CD1c-positive myeloid dendritic cell (primary cell): Measurements from ENCODE around the gene MARCHF3.
"Not testable (repeated sequence)": the region's sequence is repeated elsewhere in the genome, so short reads cannot be mapped to it uniquely, and the experiment has no call there.

Source experiments
- DNase-seq: peaks from one replicate; pipeline ENCODE4 v3.0.0-alpha.2; 2016; ENCODE audit errors: extremely low spot score

The MARCHF3 gene, protein sequence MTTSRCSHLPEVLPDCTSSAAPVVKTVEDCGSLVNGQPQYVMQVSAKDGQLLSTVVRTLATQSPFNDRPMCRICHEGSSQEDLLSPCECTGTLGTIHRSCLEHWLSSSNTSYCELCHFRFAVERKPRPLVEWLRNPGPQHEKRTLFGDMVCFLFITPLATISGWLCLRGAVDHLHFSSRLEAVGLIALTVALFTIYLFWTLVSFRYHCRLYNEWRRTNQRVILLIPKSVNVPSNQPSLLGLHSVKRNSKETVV

GRCh38 chr5:127030259-127031146, at the start of gene MARCHF3:
MARCHF3 (minus strand) TSS chr5:127030558; CDS start chr5:126918171, 112,387 bp downstream.
- peak; percentile 98 for DNase-seq

DNA sequence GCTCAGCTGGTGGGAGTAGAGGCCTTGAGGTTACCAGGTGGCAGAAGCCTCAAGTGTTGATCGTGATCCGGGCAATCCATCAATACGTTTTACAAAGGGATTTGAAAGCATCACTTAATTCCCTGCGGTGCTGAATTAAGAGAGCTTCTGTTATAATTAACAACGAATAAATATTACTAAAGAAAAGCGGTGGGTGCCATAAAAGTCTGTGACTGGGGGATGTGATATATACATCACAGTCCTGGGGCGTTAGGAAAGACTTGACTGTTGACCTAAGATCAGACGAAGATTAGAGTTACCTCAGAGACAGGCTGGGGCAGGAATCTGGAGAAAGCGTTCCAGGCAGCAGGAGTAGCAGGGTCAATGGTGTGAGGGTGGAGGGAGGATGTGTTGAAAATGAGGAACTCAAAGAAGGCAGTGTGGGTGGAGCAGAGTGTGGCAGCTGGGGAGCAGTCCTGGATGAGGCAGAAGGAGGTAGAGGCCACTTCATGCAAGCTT, 49.7 kb upstream of the MARCHF3 start:
- peak; percentile 63 for DNase-seq

GRCh38 chr5:127077366-127077765, 47.0 kb upstream of the MARCHF3 start:
- no peak for DNase-seq

DNA sequence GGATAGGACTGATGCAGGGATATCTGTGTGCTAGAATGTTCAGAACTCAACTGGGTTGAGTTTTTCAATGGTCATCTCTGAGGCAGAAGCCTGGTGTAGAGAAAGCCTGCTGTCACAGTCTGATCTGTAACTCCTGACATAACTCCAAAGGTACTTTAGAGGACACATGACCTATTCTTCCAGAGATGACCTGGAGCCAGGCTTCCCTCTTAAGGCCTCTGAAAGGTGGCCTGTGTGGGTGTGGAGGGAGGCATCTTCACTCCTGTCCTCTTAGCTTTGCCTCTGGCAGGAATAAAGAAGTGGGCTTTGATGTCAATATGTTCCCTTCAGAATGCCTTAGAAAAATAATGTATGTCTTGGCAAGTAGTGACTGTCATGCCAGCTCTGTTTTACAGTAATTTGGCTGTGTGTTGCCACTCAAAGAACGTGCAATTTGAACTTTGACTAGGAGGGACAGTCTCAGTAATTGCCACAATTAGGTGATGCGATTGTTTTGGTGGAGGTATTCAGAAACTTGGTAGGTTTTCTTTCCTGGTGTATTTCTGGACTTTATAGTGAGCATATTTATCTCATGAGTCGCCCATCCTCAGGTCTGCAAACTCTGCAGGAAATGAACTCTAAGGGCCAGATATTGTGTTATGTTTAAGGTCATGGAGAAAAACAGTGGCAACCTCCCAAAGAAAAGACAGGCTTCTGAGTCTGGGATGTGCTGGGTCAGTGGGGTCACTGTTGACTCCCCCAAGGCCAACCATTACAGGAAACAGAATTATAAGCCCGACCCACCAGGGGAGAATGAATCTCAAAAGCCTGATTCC, 46.2 kb upstream of the MARCHF3 start:
- no peak for DNase-seq

- no peak for DNase-seq
Measured at GRCh38 chr5:127074466-127074865, 44.1 kb upstream of the MARCHF3 start.

GRCh38 chr5:127072861-127073846, 42.8 kb upstream of the MARCHF3 start, which contains the start of gene C5orf63:
C5orf63 (minus strand) TSS chr5:127073502; CDS start chr5:127058995, 14,507 bp downstream.
- peak; percentile 54 for DNase-seq

GRCh38 chr5:127070243-127070642, 39.9 kb upstream of the MARCHF3 start:
- no peak for DNase-seq

- no peak for DNase-seq
Measured at GRCh38 chr5:127068493-127069214, 38.3 kb upstream of the MARCHF3 start.

DNA sequence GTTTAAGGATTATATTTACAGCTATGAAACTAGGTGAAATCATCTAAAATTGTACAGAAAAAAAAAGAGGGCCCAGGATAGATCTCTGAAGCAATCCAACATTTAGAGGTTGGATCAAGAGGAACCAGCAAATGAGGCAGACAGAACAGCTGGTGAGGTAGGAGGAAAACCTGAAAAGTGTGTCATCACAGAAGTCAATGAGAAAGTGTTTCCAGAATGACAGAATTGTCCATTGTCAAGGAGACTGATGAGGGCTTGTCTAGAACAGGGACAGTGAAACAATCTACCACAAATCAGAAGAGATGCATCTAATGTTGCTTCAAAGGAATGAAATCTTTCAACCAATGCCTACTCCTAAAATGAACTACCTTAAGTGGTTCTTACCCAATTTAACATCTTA, 36.4 kb upstream of the MARCHF3 start:
- DNase-seq, result no peak

DNA sequence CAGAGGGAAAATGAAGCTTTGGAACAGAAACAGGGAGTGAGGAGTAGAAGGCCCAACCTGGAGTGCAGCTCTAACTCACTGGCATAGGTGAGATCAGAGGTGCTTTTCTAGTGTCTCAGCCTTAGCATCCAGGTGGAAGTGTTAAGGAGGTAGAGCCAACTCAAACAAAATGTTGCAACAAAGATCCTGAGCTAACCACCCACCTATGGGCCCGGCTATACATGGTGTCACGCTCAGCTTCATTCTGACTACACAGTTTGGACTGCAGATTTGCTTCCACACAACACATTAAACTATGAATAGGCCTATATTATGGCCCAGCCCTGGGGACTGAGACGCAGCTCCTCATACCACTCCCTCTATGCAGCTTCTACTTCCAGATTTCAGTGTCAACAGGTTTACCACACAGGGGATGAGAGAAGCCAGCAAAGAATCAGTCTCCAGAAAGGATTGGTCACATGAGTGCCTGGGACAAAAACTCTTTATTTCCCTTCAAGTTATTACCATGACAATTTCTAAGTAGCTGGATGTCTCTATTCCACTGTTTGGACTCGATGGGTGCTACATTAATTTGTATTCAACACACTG, 34.0 kb upstream of the MARCHF3 start:
- DNase-seq, result no peak

- no peak for DNase-seq
Measured at GRCh38 chr5:127063257-127063913, 33.0 kb upstream of the MARCHF3 start.

- no peak for DNase-seq
Measured at GRCh38 chr5:127061956-127062355, 31.6 kb upstream of the MARCHF3 start.

DNA sequence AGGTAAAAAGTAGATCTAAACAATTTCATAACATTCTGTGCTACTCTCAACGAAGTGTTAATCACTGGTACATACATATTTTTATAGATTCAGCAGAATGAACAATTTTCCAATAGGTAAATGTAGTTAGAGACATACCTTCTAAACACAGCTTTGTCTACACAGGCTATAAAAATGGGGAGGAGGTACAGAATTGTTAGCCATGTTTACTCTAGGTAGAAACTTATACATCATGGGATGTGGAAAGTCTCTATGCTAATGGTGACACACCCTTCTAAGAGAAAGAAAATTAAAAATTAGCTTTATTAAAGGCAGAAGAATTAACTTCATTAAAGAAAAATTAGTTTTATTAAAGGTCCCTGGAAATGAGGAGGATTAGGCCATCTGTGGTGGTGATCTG, 31.2 kb upstream of the MARCHF3 start:
- DNase-seq, result no peak

- DNase-seq, result no peak
Measured at GRCh38 chr5:127060470-127060985, 30.2 kb upstream of the MARCHF3 start.

DNA sequence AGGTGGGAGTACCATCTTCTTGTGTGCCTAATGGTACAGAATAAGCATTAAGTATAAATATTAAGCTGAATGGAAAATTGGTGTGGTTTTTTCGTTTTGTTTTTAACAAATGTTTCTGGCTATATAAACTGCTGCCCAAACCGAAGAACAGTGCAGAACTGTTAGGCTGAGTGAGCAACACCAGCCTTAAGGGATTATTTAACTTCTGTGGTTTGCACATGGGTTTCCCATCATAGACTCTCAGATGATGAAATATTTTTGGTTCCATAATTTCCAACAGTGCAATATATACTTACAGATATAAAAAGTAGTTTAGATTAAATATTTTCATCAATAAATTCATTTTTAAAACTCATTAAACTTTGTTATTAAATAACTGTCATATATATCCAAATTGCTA, 26.5 kb upstream of the MARCHF3 start:
- DNase-seq, result no peak

DNA sequence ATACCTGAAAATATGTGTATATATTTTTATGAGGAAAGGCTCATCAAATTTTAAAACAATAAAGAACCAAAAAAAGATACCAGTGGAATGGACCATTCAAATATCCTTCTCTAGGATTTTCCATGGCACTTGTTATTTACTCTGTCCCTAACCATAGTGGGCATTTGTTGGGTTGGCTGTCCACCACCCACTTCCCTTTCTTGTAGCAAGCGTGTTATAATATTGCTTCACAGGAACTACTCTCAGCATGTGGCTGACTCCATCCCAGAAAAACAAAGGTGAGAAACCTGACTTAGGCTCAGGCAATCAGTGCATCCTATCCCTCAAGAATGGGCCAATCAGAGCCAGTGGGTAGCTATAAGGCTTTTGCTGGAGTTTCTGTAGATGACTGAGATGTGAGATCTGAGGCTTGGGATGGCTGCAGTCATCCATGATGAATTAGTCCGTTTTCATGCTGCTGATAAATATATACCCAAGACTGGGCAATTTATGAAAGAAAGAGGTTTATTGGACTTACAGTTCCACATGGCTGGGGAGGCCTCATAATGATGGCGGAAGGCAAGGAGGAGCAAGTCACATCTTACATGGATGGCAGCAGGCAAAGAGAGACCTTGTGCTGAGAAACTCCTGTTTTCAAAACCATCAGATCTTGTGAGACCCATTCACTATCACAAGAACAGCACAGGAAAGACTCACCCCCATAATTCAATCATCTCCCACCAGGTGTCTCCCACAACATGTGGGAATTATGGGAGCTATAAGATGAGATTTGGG, 25.7 kb upstream of the MARCHF3 start:
- DNase-seq, result no peak

DNA sequence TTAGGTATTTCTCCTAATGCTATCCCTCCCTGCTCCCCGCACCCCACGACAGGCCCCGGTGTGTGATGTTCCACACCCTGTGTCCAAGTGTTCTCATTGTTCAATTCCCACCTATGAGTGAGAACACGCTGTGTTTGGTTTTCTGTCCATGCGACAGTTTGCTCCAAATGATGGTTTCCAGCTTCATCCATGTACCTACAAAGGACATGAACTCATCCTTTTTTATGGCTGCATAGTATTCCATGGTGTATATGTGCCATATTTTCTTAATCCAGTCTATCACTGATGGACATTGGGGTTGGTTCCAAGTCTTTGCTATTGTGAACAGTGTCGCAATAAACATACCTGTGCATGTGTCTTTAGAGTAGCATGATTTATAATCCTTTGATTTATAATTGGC, 23.2 kb upstream of the MARCHF3 start:
- not testable (repeated sequence) for DNase-seq

DNA sequence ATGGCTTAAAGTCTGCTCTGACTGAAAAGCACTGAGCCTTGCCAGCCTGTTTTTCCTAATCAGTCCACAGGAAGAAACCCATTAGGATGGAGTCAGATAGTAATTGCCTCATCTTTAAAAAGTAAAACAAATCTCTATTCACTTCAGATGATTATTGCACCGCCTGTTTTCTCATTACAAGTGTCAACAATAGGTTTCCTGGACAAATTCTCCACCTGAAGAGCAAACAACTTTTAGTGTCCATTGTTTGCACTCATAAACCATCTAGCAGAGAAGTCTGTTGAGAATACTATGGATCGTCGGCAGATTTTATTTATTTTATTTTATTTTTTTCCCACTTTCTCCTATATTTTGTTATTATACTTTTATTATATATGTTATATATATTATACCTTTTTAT, 22.7 kb upstream of the MARCHF3 start:
- no peak for DNase-seq
